Stimulated activated CD4-positive, alpha-beta T cell treated with anti-CD3 and anti-CD28 coated beads, Interleukin-2, amount 100 ng/mL, for 24 hours (primary cell): ENCODE measurements around the gene PAX9.

ENCODE experiments used
- DNase-seq, 2 donors: peaks; one replicate each; pipeline ENCODE4 v3.0.0-alpha.2; 2020

Gene PAX9

DNA sequence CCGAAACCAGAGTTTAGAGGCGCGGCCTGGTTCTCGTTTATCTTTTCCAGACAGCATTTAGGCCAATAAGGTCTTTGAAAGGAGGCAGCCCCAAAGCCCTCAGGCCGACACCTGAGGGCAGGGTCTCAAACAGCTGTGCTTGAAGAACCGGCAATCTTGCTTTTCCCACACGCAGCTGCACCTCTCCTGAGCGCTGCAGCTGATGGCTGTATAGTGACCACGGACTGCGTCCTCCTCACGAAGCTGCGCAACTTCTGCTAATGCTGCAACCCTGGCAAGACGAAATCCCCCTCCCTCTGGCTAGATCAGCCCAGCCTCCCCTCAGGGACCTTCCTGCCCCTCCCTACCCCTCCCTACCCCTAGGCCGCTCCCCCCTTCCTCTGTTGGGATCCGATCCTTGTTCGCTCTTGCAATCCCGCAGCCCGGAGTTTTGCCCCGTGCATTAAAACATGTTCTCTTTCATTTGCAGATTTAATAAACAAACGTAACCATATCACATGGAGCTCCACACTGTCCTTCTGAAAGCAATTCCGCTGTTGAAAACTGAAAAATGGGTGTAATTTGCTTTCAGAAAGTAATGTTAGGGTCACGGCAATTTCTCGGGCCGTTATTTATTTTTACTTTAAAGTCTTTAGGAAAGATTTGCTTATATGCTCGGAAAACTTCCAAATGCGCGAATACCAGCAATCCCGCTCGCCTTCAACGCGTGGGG, 4.8 kb upstream of the PAX9 start:
- DNase-seq = no peak

DNA sequence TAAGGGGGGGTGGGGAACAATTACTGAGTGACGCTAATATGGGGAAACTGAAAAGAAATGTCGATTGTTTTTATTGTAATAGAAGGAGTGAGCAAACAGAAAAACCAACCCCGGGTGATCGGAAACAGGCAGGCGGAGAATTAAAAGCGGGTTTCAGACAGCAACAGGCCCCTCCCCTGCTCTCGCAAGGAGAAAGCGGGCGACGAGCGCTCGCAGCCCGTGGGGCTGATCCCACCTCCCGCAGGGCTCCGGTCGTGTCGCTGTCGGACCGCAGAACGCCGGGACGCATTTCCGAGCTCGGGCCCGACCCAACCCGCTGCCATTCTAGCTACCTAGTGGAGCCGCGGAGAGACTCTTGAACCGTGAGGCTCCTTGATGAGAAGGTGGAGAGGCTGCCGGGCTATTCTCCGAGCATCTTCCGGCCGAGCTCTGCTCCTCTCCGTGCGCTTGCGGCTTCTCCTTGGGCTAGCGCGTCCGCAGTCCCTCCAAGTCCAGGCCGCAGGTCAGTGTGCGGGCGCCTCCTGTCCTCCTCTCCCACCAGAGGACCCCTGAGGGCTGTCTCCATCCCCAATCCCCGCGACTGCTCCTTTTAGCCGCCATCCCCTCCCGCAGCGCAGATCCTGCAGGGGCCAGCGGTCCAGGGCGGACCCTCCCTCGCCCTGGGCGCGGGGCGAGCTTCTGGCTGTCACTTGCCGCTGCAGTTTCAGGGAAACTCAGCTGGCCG, 4.1 kb upstream of the PAX9 start:
- DNase-seq = no peak

DNA sequence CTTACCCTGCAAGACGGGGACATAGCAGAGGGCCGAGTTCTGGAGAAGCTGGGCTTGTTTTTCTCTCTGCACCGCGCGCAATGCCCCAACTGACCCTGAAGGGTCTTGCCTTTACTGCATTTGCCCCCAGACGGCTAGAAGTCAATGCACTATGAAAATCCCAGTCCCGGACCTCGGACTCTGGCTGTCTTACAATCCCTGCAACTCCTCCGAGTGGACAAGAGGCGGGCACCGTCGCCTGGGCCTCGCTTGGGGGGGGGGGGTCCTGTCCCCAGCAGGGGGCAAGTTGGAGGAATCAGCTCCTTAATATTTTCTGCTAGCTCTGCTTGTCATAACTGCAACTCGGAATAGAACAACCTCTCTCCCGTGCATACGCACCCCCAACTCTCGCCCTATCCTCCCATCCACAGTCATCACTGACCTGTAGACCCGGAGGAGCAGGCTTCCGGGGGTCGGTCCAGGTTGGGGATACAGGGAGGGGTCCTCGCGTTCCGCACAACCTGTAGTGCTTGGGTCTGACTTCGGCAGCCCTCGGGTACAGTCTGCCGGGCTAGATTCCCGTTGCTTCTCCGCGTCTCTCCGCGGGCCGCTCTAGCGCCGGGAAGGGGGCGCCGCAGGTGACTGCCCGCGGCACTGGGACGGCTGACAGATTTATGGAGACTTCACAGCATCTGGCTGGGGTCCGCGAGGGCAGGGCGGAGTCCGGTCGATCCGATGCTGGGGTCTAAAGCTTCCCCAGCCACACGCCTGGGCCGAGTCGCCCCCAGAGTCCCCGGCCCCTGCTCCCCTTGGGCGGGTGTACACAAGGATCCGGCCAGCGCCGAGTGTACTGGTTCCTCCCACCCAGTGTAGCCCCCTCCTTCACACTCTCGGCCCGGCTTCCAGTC, 3.3 kb upstream of the PAX9 start:
- no peak for DNase-seq

GRCh38 chr14:36659010-36659821, 2.4 kb upstream of the PAX9 start:
- no peak for DNase-seq

- DNase-seq = no peak
Observed at GRCh38 chr14:36659822-36660735, 1.6 kb upstream of the PAX9 start.

DNA sequence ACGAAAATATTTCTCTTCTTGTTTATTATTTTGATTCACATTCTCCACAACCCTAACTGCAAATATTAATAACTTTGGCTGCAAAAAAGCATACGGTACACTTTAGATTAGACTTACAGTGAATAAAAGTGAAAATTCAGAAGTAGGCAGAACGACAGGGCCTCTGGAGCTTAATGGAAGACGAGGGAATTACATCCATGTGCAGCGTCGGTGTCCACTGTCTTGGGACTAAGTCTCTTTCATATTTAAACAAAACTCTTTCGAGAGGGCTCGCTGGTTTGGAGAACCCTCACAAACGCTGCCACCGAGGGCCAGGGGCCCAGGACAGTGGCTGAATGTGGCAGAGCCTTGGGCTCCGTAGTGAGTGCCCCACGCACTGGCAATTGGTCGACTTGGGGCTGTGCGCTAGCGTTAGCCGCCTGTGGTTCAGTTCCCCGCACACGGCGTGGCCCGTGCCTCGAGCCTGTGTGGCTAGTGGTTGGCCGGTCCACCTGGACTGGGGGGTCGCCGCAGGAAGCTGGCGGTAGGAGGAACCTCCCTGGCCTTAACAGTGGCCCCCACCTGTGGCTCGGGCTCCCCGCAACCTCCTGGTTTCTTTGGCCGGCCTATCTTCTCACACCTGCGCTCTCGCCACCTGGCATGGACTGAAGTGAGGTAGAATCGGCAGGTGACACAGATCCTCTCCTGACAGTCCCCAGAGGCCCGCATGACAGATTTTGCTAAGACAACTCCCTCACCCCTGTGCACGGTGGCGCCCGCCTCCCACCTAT, 739 bp upstream of the PAX9 start:
- no peak for DNase-seq

DNA sequence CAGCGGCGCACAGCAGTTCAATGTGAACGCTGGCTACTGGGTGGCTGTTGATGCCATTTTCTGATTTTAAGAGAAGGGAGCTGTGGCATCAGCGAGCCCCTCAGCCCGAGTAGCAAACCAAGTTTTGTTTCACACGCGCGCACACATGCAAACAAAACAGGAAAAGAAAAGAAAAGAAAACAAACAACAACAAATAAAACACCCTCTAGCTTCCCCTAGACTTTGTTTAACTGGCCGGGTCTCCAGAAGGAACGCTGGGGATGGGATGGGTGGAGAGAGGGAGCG, 540 bp downstream of the PAX9 start:
- DNase-seq = no peak

DNA sequence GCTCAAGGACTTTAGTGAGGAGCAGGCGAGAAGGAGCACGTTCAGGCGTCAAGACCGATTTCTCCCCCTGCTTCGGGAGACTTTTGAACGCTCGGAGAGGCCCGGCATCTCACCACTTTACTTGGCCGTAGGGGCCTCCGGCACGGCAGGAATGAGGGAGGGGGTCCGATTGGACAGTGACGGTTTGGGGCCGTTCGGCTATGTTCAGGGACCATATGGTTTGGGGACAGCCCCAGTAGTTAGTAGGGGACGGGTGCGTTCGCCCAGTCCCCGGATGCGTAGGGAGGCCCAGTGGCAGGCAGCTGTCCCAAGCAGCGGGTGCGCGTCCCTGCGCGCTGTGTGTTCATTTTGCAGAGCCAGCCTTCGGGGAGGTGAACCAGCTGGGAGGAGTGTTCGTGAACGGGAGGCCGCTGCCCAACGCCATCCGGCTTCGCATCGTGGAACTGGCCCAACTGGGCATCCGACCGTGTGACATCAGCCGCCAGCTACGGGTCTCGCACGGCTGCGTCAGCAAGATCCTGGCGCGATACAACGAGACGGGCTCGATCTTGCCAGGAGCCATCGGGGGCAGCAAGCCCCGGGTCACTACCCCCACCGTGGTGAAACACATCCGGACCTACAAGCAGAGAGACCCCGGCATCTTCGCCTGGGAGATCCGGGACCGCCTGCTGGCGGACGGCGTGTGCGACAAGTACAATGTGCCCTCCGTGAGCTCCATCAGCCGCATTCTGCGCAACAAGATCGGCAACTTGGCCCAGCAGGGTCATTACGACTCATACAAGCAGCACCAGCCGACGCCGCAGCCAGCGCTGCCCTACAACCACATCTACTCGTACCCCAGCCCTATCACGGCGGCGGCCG, 1.1 kb downstream of the PAX9 start:
- no peak for DNase-seq

DNA sequence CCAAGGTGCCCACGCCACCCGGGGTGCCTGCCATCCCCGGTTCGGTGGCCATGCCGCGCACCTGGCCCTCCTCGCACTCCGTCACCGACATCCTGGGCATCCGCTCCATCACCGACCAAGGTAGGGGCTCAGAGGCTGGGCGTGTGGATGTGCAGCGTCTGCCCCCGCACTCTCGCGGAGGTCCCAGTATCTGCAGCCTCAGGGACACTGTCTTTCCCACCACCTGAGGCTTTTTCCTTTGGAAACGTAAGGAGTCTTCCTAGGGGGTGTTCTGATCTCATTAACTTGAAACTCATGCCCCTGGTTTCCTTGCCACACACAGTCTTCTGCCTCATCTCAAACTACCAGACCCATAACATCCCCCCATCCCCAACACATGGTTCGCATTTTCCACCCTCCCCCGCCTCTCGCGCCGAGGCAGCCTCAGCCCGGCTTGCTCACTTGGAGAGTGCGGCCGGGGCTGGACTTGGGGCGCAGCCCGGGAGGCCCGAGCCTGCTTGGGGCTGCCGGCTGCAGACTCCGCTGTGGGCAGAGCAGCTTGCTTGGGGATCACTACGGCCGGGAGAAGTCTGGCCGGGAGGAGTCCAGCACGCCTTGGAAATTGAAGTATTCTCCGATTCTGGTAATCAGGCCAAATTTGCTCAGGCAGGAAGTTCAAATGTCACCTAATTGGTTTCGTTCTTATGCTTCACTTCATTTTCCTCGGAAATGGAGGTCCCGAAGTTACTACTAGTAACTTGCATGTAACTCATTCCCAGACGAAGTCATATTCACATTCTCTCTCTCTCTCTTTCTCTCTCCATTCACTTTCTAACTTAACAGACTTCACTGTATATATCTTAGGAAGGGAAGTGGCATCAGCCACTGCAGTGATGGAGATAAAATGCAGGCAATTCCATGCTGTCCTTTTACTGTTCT, 2.0 kb downstream of the PAX9 start:
- DNase-seq = no peak

DNA sequence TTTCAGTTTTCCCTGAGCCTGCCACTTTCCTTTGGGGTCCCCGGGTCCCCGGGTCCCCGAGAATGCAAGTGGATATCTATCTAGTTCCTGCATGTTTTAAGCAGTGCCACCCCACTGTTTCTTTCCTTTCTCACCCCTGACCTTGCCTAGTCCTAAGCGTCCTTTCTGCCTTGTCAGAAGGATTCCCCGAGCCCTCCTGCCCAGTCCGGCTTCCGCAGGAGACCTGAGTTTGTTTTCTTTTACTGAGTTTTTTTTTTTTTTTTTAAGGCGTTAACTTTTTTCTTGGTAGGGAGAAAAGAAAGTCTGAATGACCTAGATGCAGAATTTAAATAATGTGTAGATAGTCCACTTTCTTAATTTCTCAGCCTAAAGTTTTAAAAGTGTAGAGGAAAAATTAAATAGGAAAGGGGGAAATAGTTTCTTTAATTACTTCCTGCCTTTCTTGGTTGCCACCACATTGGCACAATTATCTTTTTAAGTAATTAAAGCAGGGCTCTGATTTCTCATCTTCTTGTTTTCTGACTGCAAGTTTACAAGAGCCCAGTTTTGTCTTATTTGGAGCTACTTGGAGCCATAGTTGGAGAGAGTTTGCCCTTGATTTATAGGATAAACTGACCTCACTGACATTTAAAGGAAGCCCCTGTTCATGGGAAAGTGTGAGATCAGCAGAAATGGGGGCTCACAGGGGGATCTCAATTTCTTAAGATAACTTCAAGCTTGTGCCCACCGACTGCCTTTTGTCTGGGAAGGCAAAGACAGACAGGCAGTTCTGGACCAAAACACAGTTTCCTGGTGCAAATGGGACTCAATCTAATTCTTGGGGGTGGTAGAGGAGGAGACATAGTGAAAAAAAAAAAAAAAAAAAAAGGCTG, 2.9 kb downstream of the PAX9 start:
- no peak for DNase-seq

GRCh38 chr14:36665887-36666415, 4.3 kb downstream of the PAX9 start:
- no peak for DNase-seq

- DNase-seq = no peak
Observed at GRCh38 chr14:36666416-36667206, 5.0 kb downstream of the PAX9 start.

DNA sequence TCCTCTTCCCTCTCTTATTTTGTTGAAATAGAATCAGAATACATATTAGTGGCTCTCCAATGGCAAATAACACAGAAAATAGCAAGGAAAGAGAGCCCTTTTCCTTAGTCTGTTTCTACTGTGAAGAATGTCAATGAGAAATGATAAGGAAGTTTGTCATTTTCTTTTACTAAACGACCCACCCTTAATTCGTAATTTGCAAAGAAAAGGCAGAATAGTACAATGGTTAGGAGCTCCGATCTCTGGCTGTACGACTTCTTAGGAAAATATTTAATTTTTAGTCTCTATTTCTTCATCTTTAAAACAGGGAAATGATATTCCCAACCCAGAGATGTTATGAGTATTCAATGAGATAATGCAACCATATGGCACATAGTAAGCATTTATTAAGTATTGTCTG, 6.0 kb downstream of the PAX9 start:
- no peak for DNase-seq

GRCh38 chr14:36671149-36671548, 9.5 kb downstream of the PAX9 start:
- no peak for DNase-seq

DNA sequence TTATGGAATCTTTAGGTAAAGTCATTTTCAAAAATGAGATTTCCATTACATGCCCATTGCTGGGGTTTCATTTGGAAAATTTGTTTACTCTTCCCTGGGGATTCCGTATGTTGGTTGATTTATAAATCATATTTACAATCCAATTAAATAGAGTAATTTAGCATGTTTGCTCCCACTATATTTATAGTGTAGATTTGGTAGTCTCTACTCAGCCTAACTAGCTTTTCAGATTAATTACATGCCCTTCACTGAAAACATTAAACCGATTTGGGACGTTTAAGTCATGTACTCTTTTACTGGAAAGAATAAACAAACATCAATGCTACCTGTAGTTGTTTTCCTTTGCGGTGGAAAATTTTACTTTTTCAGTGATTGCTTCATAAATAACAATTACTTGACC, 10.4 kb downstream of the PAX9 start:
- no peak for DNase-seq

DNA sequence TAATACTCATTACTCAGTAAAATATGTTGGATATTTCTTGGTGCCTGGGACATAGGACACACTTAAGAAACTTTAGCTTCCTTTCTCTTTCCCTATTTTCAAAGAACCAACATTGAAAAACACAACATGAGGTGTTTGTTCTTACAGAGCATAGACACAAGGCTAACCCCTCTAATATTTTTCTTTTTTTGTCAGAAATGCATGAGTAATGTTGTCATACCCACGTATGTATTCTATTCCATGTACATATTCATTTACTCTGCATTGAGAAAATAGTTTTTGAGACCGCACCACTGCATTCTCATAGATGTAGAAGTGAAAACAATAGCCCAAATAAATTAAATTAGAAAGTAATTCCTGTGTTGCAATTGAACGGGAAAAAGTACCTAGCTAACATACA, 13.0 kb downstream of the PAX9 start:
- no peak for DNase-seq

DNA sequence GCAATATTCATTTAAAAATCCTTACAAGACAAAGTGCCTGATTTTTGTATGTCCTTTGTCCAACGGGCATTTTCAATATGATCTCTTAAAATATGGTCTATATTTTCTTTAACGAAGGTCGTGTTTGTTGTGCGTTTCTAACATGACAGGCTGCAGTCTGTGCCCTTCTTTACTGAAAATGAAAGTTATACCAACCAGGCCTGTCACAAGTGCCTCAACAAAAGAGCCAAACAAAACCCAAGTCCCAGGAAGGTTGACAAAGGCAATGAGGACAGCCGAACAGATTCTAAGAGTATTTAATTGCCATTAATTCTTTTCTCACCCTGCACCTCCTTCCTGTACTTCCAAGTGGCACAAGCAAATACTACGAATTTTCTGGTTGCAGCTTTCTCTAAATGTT, 13.9 kb downstream of the PAX9 start:
- DNase-seq = no peak
